GM19455 (cell line): ENCODE results near the gene MME.

ENCODE experiments used
- ATAC-seq: cut with Tn5 transposase; IDR thresholded peaks from one replicate; pipeline ENCODE4 v1.9.1; 2021; ENCODE audit not compliant: unreplicated experiment

The MME gene

GRCh38 chr3:155230382-155230781 lies 150.3 kb downstream of the MME start:
- no peak for ATAC-seq

- ATAC-seq, result peak; percentile 68
Measured at GRCh38 chr3:155231792-155232191, 151.7 kb downstream of the MME start.

DNA sequence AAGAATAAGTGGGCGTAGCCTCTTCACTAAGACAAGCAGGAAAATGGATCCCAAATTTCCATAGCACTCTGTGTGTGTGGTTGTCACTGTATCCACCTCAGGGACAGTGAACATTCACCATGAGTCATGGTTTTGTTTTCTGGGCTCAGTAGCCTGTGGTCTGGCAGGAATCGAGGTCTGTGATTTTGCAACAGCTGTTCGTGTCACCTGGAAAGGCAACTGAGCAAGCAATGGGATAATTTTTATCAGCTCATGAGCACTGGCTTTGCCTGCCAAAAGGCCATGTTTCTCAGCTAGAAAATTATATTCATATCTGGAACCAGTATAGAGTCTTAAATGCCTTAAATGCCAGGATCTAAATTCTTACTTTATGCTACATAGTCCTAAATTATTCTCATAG lies 152.5 kb downstream of the MME start:
- no peak for ATAC-seq

- ATAC-seq, result no peak
Measured at GRCh38 chr3:155233213-155233612, 153.1 kb downstream of the MME start.
